ENCODE measurements around the gene AK5.
"Not testable (repeated sequence)": the region's sequence is repeated elsewhere in the genome, so short reads cannot be mapped to it uniquely, and the experiment has no call there.

The AK5 gene

GRCh38 chr1:77513839-77514763 lies 232.3 kb downstream of the AK5 start:
- H3K4me3 ChIP-seq (ENCODE audit: low read depth, low read length), result no peak overlapping the region
- TF ChIP-seq CTCF (conservative IDR thresholded peaks at IDR 0.05; ENCODE audit: low read depth, low read length), result no peak
- DNase-seq (ENCODE audit: low read depth), result peak; percentile 86

- TF ChIP-seq CTCF (conservative IDR thresholded peaks at IDR 0.05; ENCODE audit: low read depth, low read length), result peak; percentile 29
- peak; percentile 76 for DNase-seq (ENCODE audit: low read depth)
- no peak overlapping the region for H3K4me3 ChIP-seq (ENCODE audit: low read depth, low read length)
Observed at GRCh38 chr1:77514921-77515776, 233.3 kb downstream of the AK5 start.

GRCh38 chr1:77516106-77516505 lies 234.3 kb downstream of the AK5 start:
- no peak for DNase-seq (ENCODE audit: low read depth)
- no peak for TF ChIP-seq CTCF (conservative IDR thresholded peaks at IDR 0.05; ENCODE audit: low read depth, low read length)

GRCh38 chr1:77524038-77524437 lies 242.2 kb downstream of the AK5 start:
- TF ChIP-seq CTCF (conservative IDR thresholded peaks at IDR 0.05; ENCODE audit: low read depth, low read length), result no peak
- no peak for DNase-seq (ENCODE audit: low read depth)
- H3K4me3 ChIP-seq (ENCODE audit: low read depth, low read length), result no peak overlapping the region

More at GRCh38 chr1:77516106-77516505, 234.3 kb downstream of the AK5 start:
- no peak overlapping the region for H3K4me3 ChIP-seq (ENCODE audit: low read depth, low read length)

GRCh38 chr1:77531149-77531548 lies 249.3 kb downstream of the AK5 start:
- H3K4me3 ChIP-seq (ENCODE audit: low read depth, low read length); DNase-seq (ENCODE audit: low read depth): not testable (repeated sequence)

GRCh38 chr1:77531596-77532280 lies 249.9 kb downstream of the AK5 start:
- DNase-seq (ENCODE audit: low read depth), result not testable (repeated sequence)

GRCh38 chr1:77532641-77533040 lies 250.8 kb downstream of the AK5 start:
- no peak for TF ChIP-seq CTCF (conservative IDR thresholded peaks at IDR 0.05; ENCODE audit: low read depth, low read length)
- no peak overlapping the region for H3K4me3 ChIP-seq (ENCODE audit: low read depth, low read length)
- peak; percentile 48 for DNase-seq (ENCODE audit: low read depth)

More at GRCh38 chr1:77531596-77532280, 249.9 kb downstream of the AK5 start:
- not testable (repeated sequence) for H3K4me3 ChIP-seq (ENCODE audit: low read depth, low read length)
